GM21381 (cell line): Measurements from ENCODE around the gene C10orf53.

Source experiments
- ATAC-seq: cut with Tn5 transposase; IDR thresholded peaks from one replicate; pipeline ENCODE4 v1.9.1; 2021; ENCODE audit warnings: mild to moderate bottlenecking, moderate library complexity; ENCODE audit not compliant: unreplicated experiment

Gene C10orf53

GRCh38 chr10:49736564-49737113 lies 57.2 kb downstream of the C10orf53 start:
- no peak for ATAC-seq

GRCh38 chr10:49737474-49738201 lies 58.2 kb downstream of the C10orf53 start:
- no peak for ATAC-seq

- no peak for ATAC-seq
These were observed 59.3 kb downstream of the C10orf53 start for GRCh38 chr10:49738616-49739360.

GRCh38 chr10:49739426-49739825 lies 60.0 kb downstream of the C10orf53 start:
- no peak for ATAC-seq

GRCh38 chr10:49740346-49741107 lies 61.1 kb downstream of the C10orf53 start:
- no peak for ATAC-seq

GRCh38 chr10:49741108-49741995 lies 61.9 kb downstream of the C10orf53 start:
- no peak for ATAC-seq

GRCh38 chr10:49742683-49743463 lies 63.4 kb downstream of the C10orf53 start:
- no peak for ATAC-seq

- no peak for ATAC-seq
These were observed 64.1 kb downstream of the C10orf53 start for GRCh38 chr10:49743464-49744075.

- no peak for ATAC-seq
These were observed 64.7 kb downstream of the C10orf53 start for GRCh38 chr10:49744091-49744685.

GRCh38 chr10:49744924-49745605 lies 65.6 kb downstream of the C10orf53 start:
- no peak for ATAC-seq

GRCh38 chr10:49745756-49746155 lies 66.3 kb downstream of the C10orf53 start:
- no peak for ATAC-seq

- ATAC-seq = no peak
These were observed 67.3 kb downstream of the C10orf53 start for GRCh38 chr10:49746626-49747302.
